ENCODE results near the gene LRRC25.

DNA sequence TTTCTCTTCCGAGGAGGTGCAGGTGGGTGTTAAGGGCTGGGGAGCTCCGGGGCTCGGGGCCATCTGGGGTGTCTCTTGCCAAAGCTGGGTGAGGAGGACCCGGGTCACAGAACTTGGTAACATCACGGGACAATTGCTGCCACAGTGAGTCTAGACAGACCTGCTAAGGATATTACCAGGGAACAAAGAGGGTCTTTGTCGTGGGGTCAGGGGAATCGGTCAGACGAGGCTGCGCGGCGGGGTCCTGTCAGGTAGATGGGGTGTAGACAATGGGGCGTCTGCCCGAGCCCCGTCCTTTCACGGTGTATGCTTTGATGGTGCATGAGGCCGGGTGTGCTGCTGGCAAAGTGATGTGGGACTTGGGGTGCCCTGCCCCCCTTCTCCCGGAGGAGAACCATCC lies 49.3 kb downstream of the LRRC25 start:
- TF ChIP-seq, protein P1, sequence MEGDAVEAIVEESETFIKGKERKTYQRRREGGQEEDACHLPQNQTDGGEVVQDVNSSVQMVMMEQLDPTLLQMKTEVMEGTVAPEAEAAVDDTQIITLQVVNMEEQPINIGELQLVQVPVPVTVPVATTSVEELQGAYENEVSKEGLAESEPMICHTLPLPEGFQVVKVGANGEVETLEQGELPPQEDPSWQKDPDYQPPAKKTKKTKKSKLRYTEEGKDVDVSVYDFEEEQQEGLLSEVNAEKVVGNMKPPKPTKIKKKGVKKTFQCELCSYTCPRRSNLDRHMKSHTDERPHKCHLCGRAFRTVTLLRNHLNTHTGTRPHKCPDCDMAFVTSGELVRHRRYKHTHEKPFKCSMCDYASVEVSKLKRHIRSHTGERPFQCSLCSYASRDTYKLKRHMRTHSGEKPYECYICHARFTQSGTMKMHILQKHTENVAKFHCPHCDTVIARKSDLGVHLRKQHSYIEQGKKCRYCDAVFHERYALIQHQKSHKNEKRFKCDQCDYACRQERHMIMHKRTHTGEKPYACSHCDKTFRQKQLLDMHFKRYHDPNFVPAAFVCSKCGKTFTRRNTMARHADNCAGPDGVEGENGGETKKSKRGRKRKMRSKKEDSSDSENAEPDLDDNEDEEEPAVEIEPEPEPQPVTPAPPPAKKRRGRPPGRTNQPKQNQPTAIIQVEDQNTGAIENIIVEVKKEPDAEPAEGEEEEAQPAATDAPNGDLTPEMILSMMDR (IDR thresholded peaks at IDR 0.05): no peak
- TF ChIP-seq POLR2A (IDR thresholded peaks at IDR 0.05): no peak
